ENCODE data around the gene SLAMF6. TPM values are rescaled to one million over a fixed set of nuclear protein-coding genes. Genes with fewer than 3 reads are reported as not detected.

SLAMF6 gene
- total and polyA plus RNA-seq, 4 donors, result 0.76 to 1.2 (median 0.92) TPM

- H3K9me3 ChIP-seq (ENCODE audit: control insufficient read depth in 4 of 4, low read length in 3 of 4), result no peaks in the 10 kb centered on the region
- no peaks in the 10 kb centered on the region for H3K27me3 ChIP-seq (ENCODE audit: control insufficient read depth in 4 of 4, insufficient read depth in 4 of 4, low read length in 3 of 4)
- 89% methylated on average over 4 of the region's 4 CpGs for WGBS
- no peaks in the 10 kb centered on the region for H3K4me1 ChIP-seq (ENCODE audit: control insufficient read depth in 4 of 4, insufficient read depth in 4 of 4, low read length in 3 of 4)
- H3K4me3 ChIP-seq (ENCODE audit: low read depth in 1 of 3, low read length in 3 of 3), result no peak overlapping the region
- H3K27ac ChIP-seq (ENCODE audit: low read depth in 1 of 2, low read length in 2 of 2), result no peak overlapping the region
- H3K9ac ChIP-seq (ENCODE audit: low read depth in 1 of 2, low read length in 2 of 2), result no peak overlapping the region
- no peaks in the 10 kb centered on the region for H3K36me3 ChIP-seq (ENCODE audit: control insufficient read depth in 4 of 4, insufficient read depth in 3 of 4, low read depth in 1 of 4, low read length in 3 of 4)
- TF ChIP-seq RAD21 (IDR thresholded peaks at IDR 0.05) (no peak), EGR1 (IDR thresholded peaks at IDR 0.05; ENCODE audit: low read depth in 2 of 2) (no peak), FOXA2 (IDR thresholded peaks at IDR 0.05) (no peak), RXRA (IDR thresholded peaks at IDR 0.05) (no peak), NR2F2 (IDR thresholded peaks at IDR 0.05) (no peak), HNF4G (IDR thresholded peaks at IDR 0.05) (no peak), MAX (IDR thresholded peaks at IDR 0.05) (no peak), CTCF (IDR thresholded peaks at IDR 0.05; ENCODE audit: low read depth, low read length, missing input control) (no peak), YY1 (IDR thresholded peaks at IDR 0.05) (no peak), ATF3 (IDR thresholded peaks at IDR 0.05) (no peak), SP1 (IDR thresholded peaks at IDR 0.05) (no peak), REST (IDR thresholded peaks at IDR 0.05) (no peak), ZBTB33 (IDR thresholded peaks at IDR 0.05) (no peak), HNF4A (conservative IDR thresholded peaks at IDR 0.05) (no peak), FOXA1 (IDR thresholded peaks at IDR 0.05) (no peak), GABPA (IDR thresholded peaks at IDR 0.05 in 1 of 2, conservative IDR thresholded peaks at IDR 0.05 in 1 of 2) (no peak)
- no peak for DNase-seq (ENCODE audit: low spot score)
These were observed 33.4 kb downstream of the SLAMF6 start for GRCh38 chr1:160489513-160490261.

All from liver (tissue), 9 donors.